Measurements from ENCODE around the gene ESYT1.

The ESYT1 gene

GRCh38 chr12:56188131-56188777 lies 60.2 kb downstream of the ESYT1 start:
- no peak for DNase-seq (ENCODE audit: low read depth in 2 of 2)

- no peak for DNase-seq (ENCODE audit: low read depth in 2 of 2)
Measured at GRCh38 chr12:56188778-56189098, 60.7 kb downstream of the ESYT1 start.

GRCh38 chr12:56189099-56189917 lies 61.2 kb downstream of the ESYT1 start, which contains the start of gene SMARCC2:
Gene SMARCC2 (minus strand): TSS chr12:56189483. CDS start chr12:56189461, 22 bp downstream.
- DNase-seq (ENCODE audit: low read depth in 2 of 2), result peak; percentile 75 to 80

GRCh38 chr12:56189918-56190694 lies 62.0 kb downstream of the ESYT1 start:
- DNase-seq (ENCODE audit: low read depth in 2 of 2), result peak; percentile 75 to 89

GRCh38 chr12:56190695-56191155 lies 62.7 kb downstream of the ESYT1 start:
- DNase-seq (ENCODE audit: low read depth in 2 of 2), result no peak

- no peak for DNase-seq (ENCODE audit: low read depth in 2 of 2)
Measured at GRCh38 chr12:56192582-56192981, 64.5 kb downstream of the ESYT1 start.

GRCh38 chr12:56193025-56193578 lies 65.0 kb downstream of the ESYT1 start:
- DNase-seq (ENCODE audit: low read depth in 2 of 2), result peak; percentile 62 to 75

Measured in stimulated activated CD4-positive, alpha-beta T cell treated with anti-CD3 and anti-CD28 coated beads, Interleukin-4, amount 100 ng/mL, for 48 hours (primary cell).